HL-60 (cell line): ENCODE measurements around the gene CHTF8.

ENCODE experiments used
- DNase-seq, 2 experiments: peaks; one replicate each; pipeline ENCODE4 v3.0.0-alpha.2; 2010 to 2020; ENCODE audit warnings: low read depth in 1 of 2, low spot score in 1 of 2
- H3K27ac ChIP-seq: fragments of 250-450 bp; sonication (Bioruptor Pico); replicated peaks from 2 replicates; pipeline ENCODE4 v1.5.1; 2020; ENCODE audit warnings: mild to moderate bottlenecking, moderate library complexity
- H3K27me3 ChIP-seq: fragments of 250-450 bp; sonication (Bioruptor Pico); 2 replicates; pipeline ENCODE4 v1.5.1; 2021; ENCODE audit warnings: mild to moderate bottlenecking, moderate library complexity; ENCODE audit not compliant: insufficient read depth, poor library complexity, severe bottlenecking
- H3K4me3 ChIP-seq: replicated peaks from 2 replicates; pipeline ENCODE4 v1.5.1; 2011; ENCODE audit warnings: mild to moderate bottlenecking, control low read depth, low read length; ENCODE audit not compliant: insufficient read depth
- CTCF ChIP-seq: IDR thresholded peaks from one replicate; pipeline ENCODE4 v1.5.1; 2011; ENCODE audit warnings: low read length, control low read depth, inconsistent platforms; ENCODE audit not compliant: insufficient read depth
- GABPA ChIP-seq: IDR thresholded peaks from 2 replicates; pipeline ENCODE4 v1.6.1; 2012; ENCODE audit warnings: low read depth
- POLR2AphosphoS5 ChIP-seq: IDR thresholded peaks from 2 replicates; pipeline ENCODE4 v1.6.1; 2012; ENCODE audit warnings: low read depth
- REST ChIP-seq: IDR thresholded peaks from 2 replicates; pipeline ENCODE4 v1.6.1; 2012; ENCODE audit warnings: low read depth; ENCODE audit not compliant: insufficient replicate concordance
- SPI1 ChIP-seq: IDR thresholded peaks from 2 replicates; pipeline ENCODE4 v1.6.1; 2012; ENCODE audit warnings: low read depth, mild to moderate bottlenecking, borderline replicate concordance

Gene CHTF8

GRCh38 chr16:69108064-69108904 is 24.1 kb downstream of the CHTF8 start:
- Histone ChIP-seq H3K27ac (no peak overlapping the region), H3K27me3 (peaks cover 6% of the 10 kb centered on the region), H3K4me3 (no peak overlapping the region)
- TF ChIP-seq GABPA = no peak
- TF ChIP-seq REST = no peak
- TF ChIP-seq POLR2AphosphoS5 = no peak
- TF ChIP-seq SPI1 = no peak
- no peak for TF ChIP-seq CTCF
- DNase-seq = no peak

GRCh38 chr16:69107316-69107962 is 24.9 kb downstream of the CHTF8 start:
- TF ChIP-seq SPI1 = no peak
- TF ChIP-seq GABPA = no peak
- TF ChIP-seq REST = no peak
- TF ChIP-seq POLR2AphosphoS5 = no peak
- TF ChIP-seq CTCF = no peak
- no peak for DNase-seq
- Histone ChIP-seq H3K4me3 (no peak overlapping the region), H3K27me3 (peaks cover 6% of the 10 kb centered on the region), H3K27ac (no peak overlapping the region)

GRCh38 chr16:69106491-69107315 is 25.7 kb downstream of the CHTF8 start:
- Histone ChIP-seq H3K27ac (no peak overlapping the region), H3K27me3 (peaks cover 6% of the 10 kb centered on the region), H3K4me3 (peak overlapping the region; percentile 62)
- TF ChIP-seq SPI1 (no peak), CTCF (no peak), GABPA (no peak), REST (no peak), POLR2AphosphoS5 (no peak)
- DNase-seq = no peak
